Heart left ventricle (tissue), 13 donors: Measurements from ENCODE around the gene MRFAP1.

Experiments
- POLR2A ChIP-seq, 2 donors: fragments of 450-650 bp; IDR thresholded peaks; one replicate each; pipeline ENCODE4 v1.6.1; 2017; ENCODE audit warnings: antibody characterized with exemption in 2 of 2, mild to moderate bottlenecking in 2 of 2, moderate library complexity in 2 of 2
- TF ChIP-seq, protein P1 (sequence below), 12 donors: fragments of 200-600 bp; sonication (generic) in 4 of 12; IDR thresholded peaks; one replicate each; pipeline versions ENCODE4 v1.5.0 to v1.8.0; 2018 to 2022; ENCODE audit warnings: antibody characterized with exemption in 12 of 12, mild to moderate bottlenecking in 5 of 12
- donor health status: ischemic (EF 13 %, LVEDD 7.1; RV severe dilation, severe dysfunction).
- donor health status: DM: no; HTN: yes; CAD: no.
- donor health status: DM: no; HTN: no; CAD: no.
- donor health status: ischemic (EF 25% LVEDD 6.9; RV normal size, moderate dysfunction).
- donor health status: ischemic (EF 25% LVEDD 5.7; RV mildly dilated, moderate dysfunction).
- donor health status: ischemic (EF 35%, LVEDD 5.7; RV mildly dilated, moderate dysfunction).
- donor health status: nonischemic (EF 11% LVEDD 7.7; RV severe dilation, severe dysfunction).
- donor health status: DM: yes; HTN: yes; CAD: no.
- donor health status: PGD.
- donor health status: ischemic (EF 29% LVEDD 5.4; RV normal size, mild dysfunction).
- donor health status: nonischemic (EF 23%, LVEDD 6.1; RV moderate dilation, normal function).

DNA sequence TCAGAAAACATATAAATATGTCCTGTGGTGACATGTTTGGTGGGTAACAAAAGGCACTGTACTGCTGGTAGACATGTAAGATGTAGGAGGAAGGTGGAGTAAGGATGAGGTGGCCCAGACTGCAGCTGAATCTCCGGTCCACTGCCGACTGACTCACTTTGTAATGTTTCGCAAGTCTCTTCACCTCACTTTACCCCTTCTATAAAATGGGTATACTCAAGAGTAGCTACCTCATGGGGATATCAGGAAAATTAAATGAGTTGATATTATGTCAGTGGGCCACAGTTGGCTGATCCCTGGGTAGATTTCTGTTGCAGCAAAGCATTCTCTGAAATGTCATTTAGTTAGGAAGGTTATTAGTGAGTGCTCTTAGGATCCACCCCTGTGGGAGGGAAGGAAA lies 22.1 kb downstream of the MRFAP1 start:
- TF ChIP-seq, protein P1, sequence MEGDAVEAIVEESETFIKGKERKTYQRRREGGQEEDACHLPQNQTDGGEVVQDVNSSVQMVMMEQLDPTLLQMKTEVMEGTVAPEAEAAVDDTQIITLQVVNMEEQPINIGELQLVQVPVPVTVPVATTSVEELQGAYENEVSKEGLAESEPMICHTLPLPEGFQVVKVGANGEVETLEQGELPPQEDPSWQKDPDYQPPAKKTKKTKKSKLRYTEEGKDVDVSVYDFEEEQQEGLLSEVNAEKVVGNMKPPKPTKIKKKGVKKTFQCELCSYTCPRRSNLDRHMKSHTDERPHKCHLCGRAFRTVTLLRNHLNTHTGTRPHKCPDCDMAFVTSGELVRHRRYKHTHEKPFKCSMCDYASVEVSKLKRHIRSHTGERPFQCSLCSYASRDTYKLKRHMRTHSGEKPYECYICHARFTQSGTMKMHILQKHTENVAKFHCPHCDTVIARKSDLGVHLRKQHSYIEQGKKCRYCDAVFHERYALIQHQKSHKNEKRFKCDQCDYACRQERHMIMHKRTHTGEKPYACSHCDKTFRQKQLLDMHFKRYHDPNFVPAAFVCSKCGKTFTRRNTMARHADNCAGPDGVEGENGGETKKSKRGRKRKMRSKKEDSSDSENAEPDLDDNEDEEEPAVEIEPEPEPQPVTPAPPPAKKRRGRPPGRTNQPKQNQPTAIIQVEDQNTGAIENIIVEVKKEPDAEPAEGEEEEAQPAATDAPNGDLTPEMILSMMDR (IDR thresholded peaks at IDR 0.05), result no peak
- no peak for TF ChIP-seq POLR2A (IDR thresholded peaks at IDR 0.05)
